ENCODE data around the gene FH.

The FH gene

DNA sequence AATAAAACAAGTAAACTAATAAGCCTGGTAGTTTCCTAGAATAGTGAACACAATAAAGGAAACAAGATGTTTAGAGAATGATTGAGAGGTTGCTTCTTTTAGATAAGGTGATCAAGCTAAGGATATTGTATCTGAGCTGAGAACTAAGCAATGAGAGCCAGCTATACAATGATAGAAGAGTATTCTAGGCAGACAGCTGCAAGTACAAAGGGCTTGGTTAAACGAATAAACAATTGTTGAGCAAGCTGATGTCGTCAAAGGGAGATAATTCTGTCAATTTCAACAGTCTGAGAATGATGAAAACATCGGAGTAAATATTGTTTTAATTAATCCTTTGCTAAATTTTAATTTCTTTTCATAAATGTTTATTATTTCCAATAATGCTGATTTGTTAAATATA lies 5.5 kb upstream of the FH start:
- H3K4me3 ChIP-seq (ENCODE audit: low read length) = no peak overlapping the region
- no peak for TF ChIP-seq CTCF (conservative IDR thresholded peaks at IDR 0.05; ENCODE audit: low read depth, low read length)

DNA sequence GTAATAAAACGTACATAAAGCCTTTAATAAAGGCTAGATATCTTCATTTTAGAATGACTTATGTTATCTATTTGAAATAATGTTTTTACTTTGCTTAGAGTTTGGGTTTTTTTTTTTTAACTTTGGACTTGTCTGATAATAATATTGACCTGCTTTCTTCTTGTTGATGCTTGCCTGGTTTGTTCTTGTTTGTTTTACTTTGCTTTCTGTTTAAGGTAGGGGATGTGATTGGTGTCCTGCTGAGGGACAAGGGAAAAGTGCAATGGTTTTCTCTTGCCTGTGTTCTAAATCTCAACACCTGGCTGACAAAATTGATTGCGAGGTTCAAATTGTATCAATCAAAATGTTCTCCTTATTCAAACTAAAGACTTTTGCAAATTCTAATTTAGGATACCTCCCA lies 2.2 kb upstream of the FH start:
- no peak for DNase-seq (ENCODE audit: low read depth)
- no peak for TF ChIP-seq CTCF (conservative IDR thresholded peaks at IDR 0.05; ENCODE audit: low read depth, low read length)
- H3K4me3 ChIP-seq (ENCODE audit: low read length) = no peak overlapping the region

More for the DNA sequence above, 5.5 kb upstream of the FH start:
- DNase-seq (ENCODE audit: low read depth) = no peak

GRCh38 chr1:241520080-241520465 lies 518 bp upstream of the FH start:
- peak overlapping the region; percentile 75 for H3K4me3 ChIP-seq (ENCODE audit: low read length)
- DNase-seq (ENCODE audit: low read depth) = no peak

GRCh38 chr1:241518476-241519307 lies 863 bp downstream of the FH start:
- no peak for TF ChIP-seq CTCF (conservative IDR thresholded peaks at IDR 0.05; ENCODE audit: low read depth, low read length)
- DNase-seq (ENCODE audit: low read depth) = no peak
- H3K4me3 ChIP-seq (ENCODE audit: low read length) = peak overlapping the region; percentile 75

More at GRCh38 chr1:241520080-241520465, 518 bp upstream of the FH start:
- TF ChIP-seq CTCF (conservative IDR thresholded peaks at IDR 0.05; ENCODE audit: low read depth, low read length) = no peak

DNA sequence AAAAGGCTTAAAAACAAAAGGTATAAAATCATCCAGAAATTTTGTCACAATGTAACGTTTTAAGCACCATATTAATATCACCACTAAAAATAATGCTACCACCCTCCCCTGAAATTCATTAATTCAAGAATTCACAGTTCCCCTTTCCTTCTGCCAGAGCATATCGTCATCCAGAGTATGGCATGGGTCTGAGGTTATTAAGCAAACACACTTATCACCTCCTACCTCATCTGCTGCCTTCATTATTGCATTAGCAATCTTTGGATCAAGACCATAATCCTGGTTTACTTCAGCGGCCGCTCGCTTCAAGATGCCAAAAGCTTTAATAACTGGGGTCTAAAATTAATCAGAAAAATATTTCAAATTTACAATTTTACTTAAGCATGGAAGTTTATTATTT lies 6.2 kb downstream of the FH start:
- no peak for TF ChIP-seq CTCF (conservative IDR thresholded peaks at IDR 0.05; ENCODE audit: low read depth, low read length)
- H3K4me3 ChIP-seq (ENCODE audit: low read length) = no peak overlapping the region
- no peak for DNase-seq (ENCODE audit: low read depth)

GRCh38 chr1:241507189-241507863 lies 12.2 kb downstream of the FH start:
- H3K4me3 ChIP-seq (ENCODE audit: low read length) = no peak overlapping the region
- no peak for TF ChIP-seq CTCF (conservative IDR thresholded peaks at IDR 0.05; ENCODE audit: low read depth, low read length)
- no peak for DNase-seq (ENCODE audit: low read depth)

GRCh38 chr1:241503444-241503843 lies 16.1 kb downstream of the FH start:
- TF ChIP-seq CTCF (conservative IDR thresholded peaks at IDR 0.05; ENCODE audit: low read depth, low read length) = no peak
- DNase-seq (ENCODE audit: low read depth) = no peak
- H3K4me3 ChIP-seq (ENCODE audit: low read length) = no peak overlapping the region

All from retinal pigment epithelial cell (primary cell).